IMR-90 (cell line): Measurements from ENCODE around the gene S100A5. TPM values are rescaled to one million over a fixed set of nuclear protein-coding genes. Genes with fewer than 3 reads are reported as not detected.

Experiments
- ATAC-seq: fragments of 200-7000 bp; cut with Tn5 transposase; 2 replicates; pipeline ENCODE4 v1.9.1; 2020; ENCODE audit warnings: low read depth, mild to moderate bottlenecking, moderate library complexity
- BruUV-seq: library from RNA; stranded (reverse); fragments of 400-500 nt; replicated peaks from 2 replicates; lab custom pipeline; 2021; lab: Mats Ljungman, UMichigan
- CTCF ChIA-PET: fragments of 300-600 bp; formaldehyde crosslinking; extraction: SDS; loops from one replicate; lab custom pipeline; 2021; ENCODE audit warnings: antibody characterized with exemption; lab: Yijun Ruan, JAX
- POLR2A ChIA-PET: fragments of 300-600 bp; sonication (Branson Sonifier 250); formaldehyde crosslinking; loops from one replicate; lab custom pipeline; 2022; ENCODE audit warnings: antibody characterized with exemption; ENCODE audit not compliant: unreplicated experiment; lab: Charles Lee
- DNase-seq: peaks from one replicate; pipeline ENCODE4 v3.0.0; 2013
- H2AFZ ChIP-seq: replicated peaks from 2 replicates; pipeline ENCODE3; 2013; ENCODE audit warnings: low read length, mild to moderate bottlenecking; ENCODE audit not compliant: poor library complexity
- H2AK5ac ChIP-seq: 2 replicates; pipeline ENCODE4 v1.6.1; 2013; ENCODE audit warnings: low read depth, low read length, inconsistent platforms
- H2AK9ac ChIP-seq: replicated peaks from 2 replicates; pipeline ENCODE3; 2013; ENCODE audit warnings: mild to moderate bottlenecking, low read depth, low read length, moderate library complexity; ENCODE audit not compliant: poor library complexity
- H2BK120ac ChIP-seq: 2 replicates; pipeline ENCODE4 v1.6.1; 2013; ENCODE audit warnings: low read depth, low read length, inconsistent platforms
- H2BK15ac ChIP-seq: 3 replicates; pipeline ENCODE4 v1.6.1; 2013; ENCODE audit warnings: low read depth, low read length, inconsistent platforms
- H2BK20ac ChIP-seq: 2 replicates; pipeline ENCODE4 v1.6.1; 2013; ENCODE audit warnings: low read depth, mild to moderate bottlenecking, inconsistent platforms, low read length, moderate library complexity
- H2BK5ac ChIP-seq: 2 replicates; pipeline ENCODE4 v1.6.1; 2013; ENCODE audit warnings: mild to moderate bottlenecking, low read depth, low read length, inconsistent platforms; ENCODE audit not compliant: poor library complexity, severe bottlenecking
- H3K14ac ChIP-seq: replicated peaks from 2 replicates; pipeline ENCODE4 v1.6.1; 2013; ENCODE audit warnings: low read depth, low read length, inconsistent platforms
- H3K18ac ChIP-seq: 2 replicates; pipeline ENCODE4 v1.6.1; 2013; ENCODE audit warnings: low read depth, low read length, control low read depth
- H3K23ac ChIP-seq: 2 replicates; pipeline ENCODE4 v1.6.1; 2013; ENCODE audit warnings: low read depth, low read length, inconsistent platforms
- H3K27ac ChIP-seq: 2 replicates; pipeline ENCODE4 v1.5.1; 2013; ENCODE audit warnings: mild to moderate bottlenecking, control low read depth, low read length; ENCODE audit not compliant: insufficient read depth
- H3K27me3 ChIP-seq: 2 replicates; pipeline ENCODE4 v1.6.1; 2013; ENCODE audit warnings: low read length; ENCODE audit not compliant: control insufficient read depth, insufficient read depth
- H3K36me3 ChIP-seq: 2 replicates; pipeline ENCODE4 v1.6.1; 2013; ENCODE audit warnings: low read length, mixed read lengths; ENCODE audit not compliant: control insufficient read depth, insufficient read depth
- H3K4ac ChIP-seq: 2 replicates; pipeline ENCODE4 v1.6.1; 2013; ENCODE audit warnings: low read depth, low read length, inconsistent platforms
- H3K4me1 ChIP-seq: 2 replicates; pipeline ENCODE4 v1.6.1; 2013; ENCODE audit warnings: low read length, mixed read lengths; ENCODE audit not compliant: control insufficient read depth, insufficient read depth
- H3K4me2 ChIP-seq: 2 replicates; pipeline ENCODE4 v1.6.1; 2013; ENCODE audit warnings: low read depth, mild to moderate bottlenecking, control low read depth, low read length, moderate library complexity
- H3K4me3 ChIP-seq: 2 replicates; pipeline ENCODE4 v1.5.1; 2013; ENCODE audit warnings: low read depth, mild to moderate bottlenecking, control low read depth, low read length, moderate library complexity; ENCODE audit not compliant: insufficient read depth
- H3K56ac ChIP-seq: 2 replicates; pipeline ENCODE4 v1.6.1; 2013; ENCODE audit warnings: low read length, inconsistent platforms; ENCODE audit not compliant: insufficient read depth; ENCODE audit errors: extremely low read depth
- H3K79me1 ChIP-seq, 2 experiments: 2 replicates each; pipeline ENCODE4 v1.6.1; 2013; ENCODE audit warnings: low read length in 2 of 2, inconsistent platforms in 1 of 2, low read depth in 1 of 2
- H3K9ac ChIP-seq: 2 replicates; pipeline ENCODE4 v1.6.1; 2013; ENCODE audit warnings: low read depth, low read length, control low read depth
- H3K9me1 ChIP-seq: 2 replicates; pipeline ENCODE4 v1.6.1; 2013; ENCODE audit warnings: low read length, inconsistent platforms; ENCODE audit not compliant: insufficient read depth
- H3K9me3 ChIP-seq: 2 replicates; pipeline ENCODE4 v1.6.1; 2013; ENCODE audit warnings: low read length; ENCODE audit not compliant: control insufficient read depth, insufficient read depth
- H4K20me1 ChIP-seq: 2 replicates; pipeline ENCODE4 v1.6.1; 2013; ENCODE audit warnings: low read length, inconsistent platforms; ENCODE audit not compliant: insufficient read depth
- H4K5ac ChIP-seq: 2 replicates; pipeline ENCODE4 v1.6.1; 2013; ENCODE audit warnings: mild to moderate bottlenecking, low read depth, low read length, control low read depth
- H4K8ac ChIP-seq, 2 experiments: 2 replicates each; pipeline ENCODE4 v1.6.1; 2013; ENCODE audit warnings: low read depth in 2 of 2, low read length in 2 of 2, control low read depth in 1 of 2, inconsistent platforms in 1 of 2
- H4K91ac ChIP-seq: 2 replicates; pipeline ENCODE4 v1.6.1; 2013; ENCODE audit warnings: low read depth, low read length, inconsistent platforms; ENCODE audit not compliant: insufficient read depth
- BHLHE40 ChIP-seq: fragments of 150-350 bp; IDR thresholded peaks from 2 replicates; pipeline ENCODE4 v1.6.1; 2016; ENCODE audit warnings: mild to moderate bottlenecking, low read depth, low read length
- CEBPB ChIP-seq: IDR thresholded peaks from 2 replicates; pipeline ENCODE4 v1.6.1; 2012; ENCODE audit warnings: low read depth, low read length, improper control_type of control experiment
- CHD1 ChIP-seq: IDR thresholded peaks from 2 replicates; pipeline ENCODE4 v1.6.1; 2012; ENCODE audit warnings: low read depth, low read length, improper control_type of control experiment
- MAFK ChIP-seq: IDR thresholded peaks from 2 replicates; pipeline ENCODE4 v1.6.1; 2012; ENCODE audit warnings: low read depth, low read length, improper control_type of control experiment
- MAZ ChIP-seq: IDR thresholded peaks from 2 replicates; pipeline ENCODE4 v1.6.1; 2012; ENCODE audit warnings: low read depth, mild to moderate bottlenecking, low read length, improper control_type of control experiment, moderate library complexity, borderline replicate concordance
- MXI1 ChIP-seq: IDR thresholded peaks from 2 replicates; pipeline ENCODE4 v1.6.1; 2012; ENCODE audit warnings: low read depth, mild to moderate bottlenecking, low read length, moderate library complexity, borderline replicate concordance
- POLR2A ChIP-seq: IDR thresholded peaks from 2 replicates; pipeline ENCODE4 v1.6.1; 2012; ENCODE audit warnings: mild to moderate bottlenecking, low read depth, low read length
- RAD21 ChIP-seq: IDR thresholded peaks from 2 replicates; pipeline ENCODE4 v1.6.1; 2012; ENCODE audit warnings: low read length, improper control_type of control experiment
- RCOR1 ChIP-seq: IDR thresholded peaks from 2 replicates; pipeline ENCODE4 v1.6.1; 2012; ENCODE audit warnings: mild to moderate bottlenecking, low read length, improper control_type of control experiment; ENCODE audit not compliant: insufficient replicate concordance
- RFX5 ChIP-seq: IDR thresholded peaks from 2 replicates; pipeline ENCODE4 v1.8.0; 2012; ENCODE audit warnings: low read depth, mild to moderate bottlenecking, low read length, moderate library complexity
- SMC3 ChIP-seq: fragments of 150-350 bp; IDR thresholded peaks from 2 replicates; pipeline ENCODE4 v1.6.1; 2016; ENCODE audit warnings: low read depth, mild to moderate bottlenecking, antibody characterized with exemption, low read length, moderate library complexity
- WGBS, 2 experiments: methylation state at CpG; one replicate each; pipeline versions ENCODE4 v1.1.5 to v1.1.7; 2013; ENCODE audit warnings: missing lambda C conversion rate in 2 of 2; ENCODE audit not compliant: insufficient read length in 1 of 2; ENCODE audit errors: extremely low coverage in 2 of 2; 5-methylcytosine and 5-hydroxymethylcytosine counted together
- dilution Hi-C: fragments of 300-500 bp; cut with HindIII; formaldehyde crosslinking; loops from one replicate; pipeline ENCODE4 v1.14.3; 2018; ENCODE audit warnings: low sequenced_read_pairs; ENCODE audit not compliant: unreplicated experiment
- in situ Hi-C: fragments of 300-500 bp; cut with MboI; formaldehyde crosslinking; loops from 3 replicates; pipeline ENCODE4 v1.14.3; 2019; ENCODE audit warnings: low sequenced_read_pairs, inconsistent platforms, mixed read lengths
- intact Hi-C: fragments of 100-400 bp; cut with micrococcal nuclease; formaldehyde crosslinking; loops from 2 replicates; pipeline ENCODE4 v1.10.0; 2022
- polyA plus RNA-seq, 3 experiments: library from polyadenylated mRNA; depleted of rRNA; stranded (reverse); fragments of >200 nt; gene quantifications; 2 replicates each; pipeline ENCODE4 v1.2.3, GENCODE V29; 2012; ENCODE audit warnings: low replicate concordance in 1 of 3
- total RNA-seq: library from RNA; depleted of rRNA; stranded (reverse); fragments of >200 nt; gene quantifications from 2 replicates; pipeline ENCODE4 v1.2.3, GENCODE V29; 2012
- TF ChIP-seq, protein P1 (sequence below): fragments of 150-350 bp; IDR thresholded peaks from 2 replicates; pipeline ENCODE4 v1.6.1; 2017; ENCODE audit warnings: mild to moderate bottlenecking, antibody characterized with exemption, low read length, low read depth
- TF ChIP-seq, protein P2 (sequence below): conservative IDR thresholded peaks from 2 replicates; pipeline ENCODE4 v1.5.1; 2012; ENCODE audit warnings: mild to moderate bottlenecking, low read depth, low read length, improper control_type of control experiment

The S100A5 gene
- total and polyA plus RNA-seq, 2 of the 4 experiments (the other 2 are of a cell fraction): 0.27 TPM; not detected in 1

DNA sequence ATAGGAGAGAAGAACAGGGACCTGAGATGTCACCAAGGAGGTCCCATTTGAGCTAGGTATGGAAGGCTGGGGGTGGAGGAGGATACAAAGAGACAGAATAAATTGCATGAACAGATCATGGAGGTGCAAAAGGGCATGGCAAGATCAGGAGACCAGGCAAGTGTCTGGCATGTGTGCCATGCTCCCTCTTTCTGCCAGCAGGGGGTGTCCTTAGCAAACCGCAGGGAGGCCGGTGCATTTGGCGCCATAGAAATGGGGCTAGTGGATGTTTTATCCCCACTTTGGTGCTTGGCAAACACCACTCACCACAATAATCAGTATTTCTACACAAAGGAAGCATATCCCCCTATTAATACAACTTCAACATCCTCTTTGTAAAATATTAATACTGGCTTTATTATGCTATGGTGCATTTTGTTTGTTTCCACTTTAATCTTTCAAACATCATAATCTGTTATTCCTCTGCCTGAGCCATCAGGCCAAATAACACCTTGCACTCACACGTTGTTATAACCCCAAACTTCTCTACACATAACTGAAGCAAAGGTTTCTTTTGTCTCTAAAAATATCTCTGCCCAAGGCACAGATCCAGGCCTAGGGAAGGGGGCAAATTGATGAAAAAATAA, 30.9 kb downstream of the S100A5 start (continued):
- TF ChIP-seq, protein P1, sequence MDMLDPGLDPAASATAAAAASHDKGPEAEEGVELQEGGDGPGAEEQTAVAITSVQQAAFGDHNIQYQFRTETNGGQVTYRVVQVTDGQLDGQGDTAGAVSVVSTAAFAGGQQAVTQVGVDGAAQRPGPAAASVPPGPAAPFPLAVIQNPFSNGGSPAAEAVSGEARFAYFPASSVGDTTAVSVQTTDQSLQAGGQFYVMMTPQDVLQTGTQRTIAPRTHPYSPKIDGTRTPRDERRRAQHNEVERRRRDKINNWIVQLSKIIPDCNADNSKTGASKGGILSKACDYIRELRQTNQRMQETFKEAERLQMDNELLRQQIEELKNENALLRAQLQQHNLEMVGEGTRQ: no peak
- peak; percentile 58 for TF ChIP-seq SMC3

DNA sequence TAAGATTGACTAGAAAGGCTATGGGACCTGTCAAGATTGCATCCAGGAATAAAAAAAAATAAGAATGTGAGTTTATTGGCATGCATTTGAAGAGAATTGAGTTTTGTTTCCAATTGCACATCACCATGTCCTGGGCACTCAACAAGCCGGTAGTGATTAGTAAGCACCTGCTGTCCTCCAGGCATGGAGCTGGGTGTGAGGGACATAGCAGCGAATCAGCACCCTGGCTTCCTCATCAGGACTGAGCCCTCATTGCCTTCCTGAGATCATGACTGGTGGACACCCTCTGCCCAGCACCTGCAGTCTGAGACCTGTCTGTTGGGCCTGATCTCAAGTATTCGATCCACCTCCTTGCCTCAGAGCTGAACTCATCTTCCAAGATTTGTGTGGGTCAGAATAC, 31.7 kb downstream of the S100A5 start:
- Histone ChIP-seq H3K79me1 (peaks cover 0 to 4% of the 10 kb centered on the region in 2 experiments; a peak in 1 of 4 replicates), H2BK15ac (peak overlapping the region; percentile 46; the same call in 1 of the 3 replicates), H3K18ac (no peak overlapping the region), H4K91ac (peak overlapping the region; percentile 18; the same call in 1 of the 2 replicates), H3K9me3 (no peaks in the 10 kb centered on the region), H4K5ac (no peak overlapping the region), H3K9ac (no peak overlapping the region), H2AFZ (peak overlapping the region; percentile 57), H3K23ac (no peak overlapping the region), H3K27me3 (no peaks in the 10 kb centered on the region), H3K9me1 (peaks cover 12% of the 10 kb centered on the region), H4K20me1 (no peaks in the 10 kb centered on the region), H3K56ac (no peak overlapping the region), H4K8ac (no peak overlapping the region), H2BK5ac (no peak overlapping the region), H2BK20ac (peak overlapping the region; percentile 54), H3K14ac (no peak overlapping the region), H3K4me3 (no peak overlapping the region), H3K4me1 (peaks cover 23% of the 10 kb centered on the region), H2BK120ac (peak overlapping the region; percentile 46; the same call in 1 of the 2 replicates), H2AK9ac (no peak overlapping the region), H3K4ac (no peak overlapping the region; the same call in 1 of the 2 replicates), H3K4me2 (no peak overlapping the region), H3K27ac (no peak overlapping the region), H3K36me3 (no peaks in the 10 kb centered on the region), H2AK5ac (peak overlapping the region; percentile 88)
- 100% methylated on average over 2 of the region's 3 CpGs; no CpG with 5 or more reads in 1 of the 2 experiments for WGBS, 2 experiments
- in situ Hi-C loops (loop anchor here (5.0 kb wide), 1 partner anchor 238 kb away; no protein-coding TSS in a partner anchor), dilution Hi-C loops (no loop called here), intact Hi-C loops (loop anchor here (10.0 kb wide), 1 partner anchor 476 kb away; the partner anchor contains the start of gene RAB13)
- ChIA-PET POLR2A (no interaction called here), CTCF (no interaction called here)
- ATAC-seq: no peak
- no TSS peak for BruUV-seq
- no peak for DNase-seq
- no peak for TF ChIP-seq BHLHE40
- no peak for TF ChIP-seq CHD1
- TF ChIP-seq RCOR1: no peak
- no peak for TF ChIP-seq RAD21
- no peak for TF ChIP-seq MAZ
- TF ChIP-seq POLR2A: no peak
- TF ChIP-seq, protein P1: no peak
- TF ChIP-seq RFX5: no peak
- TF ChIP-seq CEBPB: no peak
- TF ChIP-seq, protein P2, sequence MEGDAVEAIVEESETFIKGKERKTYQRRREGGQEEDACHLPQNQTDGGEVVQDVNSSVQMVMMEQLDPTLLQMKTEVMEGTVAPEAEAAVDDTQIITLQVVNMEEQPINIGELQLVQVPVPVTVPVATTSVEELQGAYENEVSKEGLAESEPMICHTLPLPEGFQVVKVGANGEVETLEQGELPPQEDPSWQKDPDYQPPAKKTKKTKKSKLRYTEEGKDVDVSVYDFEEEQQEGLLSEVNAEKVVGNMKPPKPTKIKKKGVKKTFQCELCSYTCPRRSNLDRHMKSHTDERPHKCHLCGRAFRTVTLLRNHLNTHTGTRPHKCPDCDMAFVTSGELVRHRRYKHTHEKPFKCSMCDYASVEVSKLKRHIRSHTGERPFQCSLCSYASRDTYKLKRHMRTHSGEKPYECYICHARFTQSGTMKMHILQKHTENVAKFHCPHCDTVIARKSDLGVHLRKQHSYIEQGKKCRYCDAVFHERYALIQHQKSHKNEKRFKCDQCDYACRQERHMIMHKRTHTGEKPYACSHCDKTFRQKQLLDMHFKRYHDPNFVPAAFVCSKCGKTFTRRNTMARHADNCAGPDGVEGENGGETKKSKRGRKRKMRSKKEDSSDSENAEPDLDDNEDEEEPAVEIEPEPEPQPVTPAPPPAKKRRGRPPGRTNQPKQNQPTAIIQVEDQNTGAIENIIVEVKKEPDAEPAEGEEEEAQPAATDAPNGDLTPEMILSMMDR: no peak
- no peak for TF ChIP-seq SMC3
- TF ChIP-seq MAFK: no peak
- TF ChIP-seq MXI1: no peak
